ENCODE data around the gene PYGO2. TPM values are rescaled to one million over a fixed set of nuclear protein-coding genes. Genes with fewer than 3 reads are reported as not detected.

PYGO2 gene
- total and polyA plus RNA-seq, 7 experiments from 2014 or later, result 33.0 to 69.5 (median 46.2) TPM

- CTCF ChIA-PET, result interaction anchor here (0.6 to 17.9 kb wide), 5 partner anchors 13 to 65 kb away, joined by 3 to 291 read pairs (median 9); partner anchors contain the start of genes PBXIP1 and PMVK
- Histone ChIP-seq H3K27ac (ENCODE audit: low read depth, low read length) (peak overlapping the region; percentile 88), H3K9me3 (ENCODE audit: control insufficient read depth in 2 of 3, low read length in 3 of 3) (no peaks in the 10 kb centered on the region), H3K27me3 (ENCODE audit: control insufficient read depth in 2 of 2, insufficient read depth in 2 of 2, low read length in 2 of 2) (no peaks in the 10 kb centered on the region), H3K4me3 (ENCODE audit: low read length) (peak overlapping the region; percentile 95), H3K4me1 (ENCODE audit: control insufficient read depth in 2 of 2, insufficient read depth in 2 of 2, low read length in 2 of 2) (peaks cover 23 to 40% of the 10 kb centered on the region in 2 donors), H3K36me3 (ENCODE audit: control insufficient read depth in 2 of 3, insufficient read depth in 3 of 3, low read length in 3 of 3) (peaks cover 0 to 8% (median 0%) of the 10 kb centered on the region in 3 experiments)
- peaks cover 0 to 17% (median 0%) of the 10 kb centered on the region in 5 donors for H3K36me3 Mint-ChIP-seq
- POLR2A ChIA-PET, result interaction anchor here (0.7 to 18.2 kb wide), 9 partner anchors 9 to 242 kb away, joined by 3 to 270 read pairs (median 6); partner anchors contain the start of genes CKS1B, FLAD1, LENEP and PBXIP1
- DNase-seq, result peak; percentile 90 to 98 (median 95)
- intact Hi-C loops (cut with micrococcal nuclease), result loop anchor here (1.0 to 10.0 kb wide), 18 partner anchors 8 to 1503 kb away; partner anchors contain the start of genes CKS1B (in 2 of the 2), EFNA4 (in 2 of the 2), ADAM15 (in 1 of the 2) and ATP8B2 (in 1 of the 2)
- H3K27ac Mint-ChIP-seq, result peak overlapping the region; percentile 70 to 99 (median 91)
- H3K9me3 Mint-ChIP-seq, result peaks cover 0 to 2% (median 0%) of the 10 kb centered on the region in 11 donors
- no peaks in the 10 kb centered on the region for H3K27me3 Mint-ChIP-seq
- H3K4me3 Mint-ChIP-seq, result peak overlapping the region; percentile 90 to 100 (median 95)
- ATAC-seq, result peak; percentile 87
- peaks cover 29 to 63% (median 55%) of the 10 kb centered on the region in 7 donors for H3K4me1 Mint-ChIP-seq
Observed at GRCh38 chr1:155001675-155002463, 40.3 kb upstream of the PYGO2 start.

- Histone ChIP-seq H3K4me3 (ENCODE audit: low read length) (peak overlapping the region; percentile 95), H3K27me3 (ENCODE audit: control insufficient read depth in 2 of 2, insufficient read depth in 2 of 2, low read length in 2 of 2) (no peaks in the 10 kb centered on the region), H3K4me1 (ENCODE audit: control insufficient read depth in 2 of 2, insufficient read depth in 2 of 2, low read length in 2 of 2) (peaks cover 18 to 35% of the 10 kb centered on the region in 2 donors), H3K36me3 (ENCODE audit: control insufficient read depth in 2 of 3, insufficient read depth in 3 of 3, low read length in 3 of 3) (peaks cover 0 to 8% (median 0%) of the 10 kb centered on the region in 3 experiments), H3K27ac (ENCODE audit: low read depth, low read length) (peak overlapping the region; percentile 88), H3K9me3 (ENCODE audit: control insufficient read depth in 2 of 3, low read length in 3 of 3) (no peaks in the 10 kb centered on the region)
- no peak for ATAC-seq
- intact Hi-C loops (cut with micrococcal nuclease), result loop anchor here (1.0 to 10.0 kb wide), 7 partner anchors 27 to 1503 kb away; partner anchors contain the start of genes ADAM15 (in 1 of the 2), ATP8B2 (in 1 of the 2), CKS1B (in 1 of the 2) and EFNA4 (in 1 of the 2)
- ChIA-PET POLR2A (interaction anchor here (0.6 to 18.2 kb wide), 9 partner anchors 9 to 335 kb away, joined by 3 to 270 read pairs (median 6); partner anchors contain the start of genes CKS1B, FLAD1, LENEP and PBXIP1), CTCF (interaction anchor here (1.0 to 17.9 kb wide), 4 partner anchors 13 to 64 kb away, joined by 3 to 291 read pairs (median 9); partner anchors contain the start of genes PBXIP1 and PMVK)
- H3K9me3 Mint-ChIP-seq, result peaks cover 0 to 2% (median 0%) of the 10 kb centered on the region in 11 donors
- H3K27me3 Mint-ChIP-seq, result no peaks in the 10 kb centered on the region
- peak in 1 of 9 donors; percentile 74 for DNase-seq
- peak overlapping the region; percentile 90 to 100 (median 95) for H3K4me3 Mint-ChIP-seq
- peaks cover 0 to 14% (median 0%) of the 10 kb centered on the region in 5 donors for H3K36me3 Mint-ChIP-seq
- H3K4me1 Mint-ChIP-seq, result peaks cover 24 to 58% (median 49%) of the 10 kb centered on the region in 7 donors
- peak overlapping the region in 7 of 9 donors; percentile 88 to 95 (median 91) for H3K27ac Mint-ChIP-seq
Observed at GRCh38 chr1:155001425-155001674, 39.8 kb upstream of the PYGO2 start.

- peaks cover 14 to 30% of the 10 kb centered on the region in 2 donors for H3K4me1 ChIP-seq (ENCODE audit: control insufficient read depth in 2 of 2, insufficient read depth in 2 of 2, low read length in 2 of 2)
- CTCF ChIA-PET, result interaction anchor here (0.9 to 17.9 kb wide), 7 partner anchors 14 to 64 kb away, joined by 3 to 291 read pairs (median 9); partner anchors contain the start of genes FLAD1, PBXIP1 and PMVK
- intact Hi-C loops (cut with micrococcal nuclease), result loop anchor here (1.0 to 10.0 kb wide), 7 partner anchors 27 to 1504 kb away; partner anchors contain the start of genes ADAM15 (in 1 of the 2), ATP8B2 (in 1 of the 2), CKS1B (in 1 of the 2) and EFNA4 (in 1 of the 2)
Observed at GRCh38 chr1:155000726-155001424, 39.3 kb upstream of the PYGO2 start.

GRCh38 chr1:155000411-155000725, 38.8 kb upstream of the PYGO2 start:
- H3K4me1 Mint-ChIP-seq, result peaks cover 14 to 55% (median 41%) of the 10 kb centered on the region in 7 donors

More at GRCh38 chr1:155000726-155001424, 39.3 kb upstream of the PYGO2 start:
- DNase-seq (peak; percentile 65 to 91 (median 74)), ATAC-seq (peak; percentile 47)
- Mint-ChIP-seq H3K4me3 (peak overlapping the region; percentile 90 to 100 (median 95)), H3K36me3 (peaks cover 0 to 11% (median 0%) of the 10 kb centered on the region in 5 donors), H3K9me3 (peaks cover 0 to 2% (median 0%) of the 10 kb centered on the region in 11 donors), H3K4me1 (peaks cover 19 to 58% (median 45%) of the 10 kb centered on the region in 7 donors), H3K27me3 (no peaks in the 10 kb centered on the region), H3K27ac (peak overlapping the region in 8 of 9 donors; percentile 88 to 95 (median 90))
- H3K27me3 ChIP-seq (ENCODE audit: control insufficient read depth in 2 of 2, insufficient read depth in 2 of 2, low read length in 2 of 2), result no peaks in the 10 kb centered on the region
- peak overlapping the region; percentile 95 for H3K4me3 ChIP-seq (ENCODE audit: low read length)
- peak overlapping the region; percentile 88 for H3K27ac ChIP-seq (ENCODE audit: low read depth, low read length)
- POLR2A ChIA-PET, result interaction anchor here (0.6 to 18.2 kb wide), 10 partner anchors 8 to 335 kb away, joined by 3 to 270 read pairs (median 6); partner anchors contain the start of genes CKS1B, FLAD1, LENEP and PBXIP1
- no peaks in the 10 kb centered on the region for H3K9me3 ChIP-seq (ENCODE audit: control insufficient read depth in 2 of 3, low read length in 3 of 3)
- H3K36me3 ChIP-seq (ENCODE audit: control insufficient read depth in 2 of 3, insufficient read depth in 3 of 3, low read length in 3 of 3), result peaks cover 0 to 8% (median 0%) of the 10 kb centered on the region in 3 experiments

GRCh38 chr1:154999571-155000410, 38.2 kb upstream of the PYGO2 start:
- H3K4me3 Mint-ChIP-seq, result peak overlapping the region; percentile 90 to 100 (median 96)

More at GRCh38 chr1:155000411-155000725, 38.8 kb upstream of the PYGO2 start:
- Histone ChIP-seq H3K27me3 (ENCODE audit: control insufficient read depth in 2 of 2, insufficient read depth in 2 of 2, low read length in 2 of 2) (no peaks in the 10 kb centered on the region), H3K4me1 (ENCODE audit: control insufficient read depth in 2 of 2, insufficient read depth in 2 of 2, low read length in 2 of 2) (peaks cover 13 to 25% of the 10 kb centered on the region in 2 donors), H3K27ac (ENCODE audit: low read depth, low read length) (peak overlapping the region; percentile 88), H3K36me3 (ENCODE audit: control insufficient read depth in 2 of 3, insufficient read depth in 3 of 3, low read length in 3 of 3) (peaks cover 0 to 8% (median 0%) of the 10 kb centered on the region in 3 experiments), H3K9me3 (ENCODE audit: control insufficient read depth in 2 of 3, low read length in 3 of 3) (no peaks in the 10 kb centered on the region), H3K4me3 (ENCODE audit: low read length) (peak overlapping the region; percentile 95)
- ChIA-PET CTCF (interaction anchor here (0.9 to 17.9 kb wide), 5 partner anchors 13 to 63 kb away, joined by 4 to 291 read pairs (median 9); partner anchors contain the start of genes FLAD1, PBXIP1 and PMVK), POLR2A (interaction anchor here (1.5 to 18.2 kb wide), 7 partner anchors 15 to 63 kb away, joined by 6 to 270 read pairs (median 19); partner anchors contain the start of genes CKS1B, FLAD1, PBXIP1 and PMVK)
- ATAC-seq (no peak), DNase-seq (no peak)
- Mint-ChIP-seq H3K36me3 (peaks cover 0 to 11% (median 0%) of the 10 kb centered on the region in 5 donors), H3K9me3 (peaks cover 0 to 2% (median 0%) of the 10 kb centered on the region in 11 donors), H3K27me3 (no peaks in the 10 kb centered on the region), H3K27ac (peak overlapping the region; percentile 88 to 98 (median 93)), H3K4me3 (peak overlapping the region; percentile 90 to 100 (median 96))
- intact Hi-C loops (cut with micrococcal nuclease), result loop anchor here (2.0 to 10.0 kb wide), 4 partner anchors 62 to 1504 kb away; partner anchors contain the start of genes ATP8B2 (in 1 of the 2), EFNA4 (in 1 of the 2) and MEF2D (in 1 of the 2)

More at GRCh38 chr1:154999571-155000410, 38.2 kb upstream of the PYGO2 start:
- no peaks in the 10 kb centered on the region for H3K9me3 ChIP-seq (ENCODE audit: control insufficient read depth in 2 of 3, low read length in 3 of 3)
- H3K27me3 Mint-ChIP-seq, result no peaks in the 10 kb centered on the region
- ATAC-seq (no peak), DNase-seq (peak in 3 of 9 donors; percentile 40 to 82 (median 74))
- peaks cover 0 to 2% (median 0%) of the 10 kb centered on the region in 11 donors for H3K9me3 Mint-ChIP-seq
- ChIA-PET POLR2A (interaction anchor here (0.6 to 18.2 kb wide), 13 partner anchors 11 to 1644 kb away, joined by 3 to 270 read pairs (median 6); partner anchors contain the start of genes CKS1B, FLAD1, PBXIP1 and PMVK), CTCF (interaction anchor here (0.9 to 17.9 kb wide), 8 partner anchors 13 to 440 kb away, joined by 3 to 291 read pairs (median 6); partner anchors contain the start of genes FLAD1, PBXIP1 and PMVK)
- H3K36me3 Mint-ChIP-seq, result peaks cover 0 to 11% (median 0%) of the 10 kb centered on the region in 5 donors
- H3K36me3 ChIP-seq (ENCODE audit: control insufficient read depth in 2 of 3, insufficient read depth in 3 of 3, low read length in 3 of 3), result peaks cover 0 to 8% (median 0%) of the 10 kb centered on the region in 3 experiments
- no peaks in the 10 kb centered on the region for H3K27me3 ChIP-seq (ENCODE audit: control insufficient read depth in 2 of 2, insufficient read depth in 2 of 2, low read length in 2 of 2)
- H3K4me1 Mint-ChIP-seq, result peaks cover 12 to 49% (median 39%) of the 10 kb centered on the region in 7 donors
- H3K4me1 ChIP-seq (ENCODE audit: control insufficient read depth in 2 of 2, insufficient read depth in 2 of 2, low read length in 2 of 2), result peaks cover 11 to 19% of the 10 kb centered on the region in 2 donors
- peak overlapping the region; percentile 88 to 98 (median 93) for H3K27ac Mint-ChIP-seq
- intact Hi-C loops (cut with micrococcal nuclease), result loop anchor here (1.0 to 10.0 kb wide), 8 partner anchors 16 to 1505 kb away; partner anchors contain the start of genes ATP8B2 (in 1 of the 2), EFNA4 (in 1 of the 2), FLAD1 (in 1 of the 2) and MEF2D (in 1 of the 2)
- H3K27ac ChIP-seq (ENCODE audit: low read depth, low read length), result peak overlapping the region; percentile 88
- H3K4me3 ChIP-seq (ENCODE audit: low read length), result peak overlapping the region; percentile 68

All from naive thymus-derived CD4-positive, alpha-beta T cell (primary cell).